ENCODE results near the gene MME.

GRCh38 chr3:155084567-155084966, 4.4 kb downstream of the MME start:
- TF ChIP-seq CTCF (IDR thresholded peaks at IDR 0.05; ENCODE audit: low read depth, low read length) (no peak), EZH2phosphoT487 (IDR thresholded peaks at IDR 0.05; ENCODE audit: low read depth) (no peak)
